CD4-positive, alpha-beta T cell treated with Interleukin-17A for 4 hours (primary cell): Measurements from ENCODE around the gene MAPK11.

Source experiments
- DNase-seq: peaks from one replicate; pipeline ENCODE4 v3.0.0-alpha.2; 2020; ENCODE audit warnings: mixed read lengths

The MAPK11 gene

DNA sequence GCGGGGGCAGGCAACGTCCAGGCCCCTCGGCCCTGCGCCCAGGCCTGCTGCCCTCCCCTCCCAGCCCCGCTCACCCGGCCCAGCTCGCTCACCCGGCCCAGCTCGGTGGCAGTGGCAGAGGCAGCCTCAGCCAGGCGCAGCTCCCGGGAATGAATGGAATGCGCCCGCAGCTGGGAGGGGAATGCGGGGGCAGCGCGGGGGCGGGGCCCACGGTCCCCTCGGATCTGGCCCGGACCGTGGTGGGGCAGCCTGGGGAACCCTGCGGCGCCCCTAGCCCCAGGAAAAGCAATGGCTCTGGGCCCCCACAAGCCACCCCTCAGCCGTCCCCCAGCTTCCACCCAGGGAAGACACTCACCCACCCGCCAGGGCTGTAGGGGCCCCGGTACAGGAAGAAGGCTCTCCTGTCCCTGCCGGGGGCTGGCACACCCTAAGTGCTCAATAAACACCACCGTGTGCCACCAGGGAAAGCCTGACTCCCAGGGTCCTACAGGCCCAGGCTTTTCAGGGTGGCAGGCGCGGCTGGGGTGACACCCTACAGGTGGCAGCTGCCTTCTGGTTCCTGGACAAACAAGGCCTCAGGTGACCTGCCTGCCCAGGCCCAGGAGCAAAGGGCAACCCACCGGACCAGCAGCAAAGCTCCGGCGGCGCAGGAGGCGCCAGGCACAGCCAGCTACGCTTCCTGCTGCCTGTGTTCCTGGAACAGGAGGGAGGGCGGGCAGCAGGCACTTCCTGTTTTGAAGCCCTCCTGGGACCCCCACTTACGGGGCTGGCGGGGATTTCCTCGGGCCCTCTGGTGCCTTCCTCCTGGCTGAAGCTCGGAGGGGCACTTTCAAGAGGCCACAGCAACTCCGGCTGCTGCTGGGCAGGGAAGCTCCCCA is 23.5 kb upstream of the MAPK11 start:
- DNase-seq: no peak

- no peak for DNase-seq
These were observed 22.7 kb upstream of the MAPK11 start for GRCh38 chr22:50292643-50293440.

DNA sequence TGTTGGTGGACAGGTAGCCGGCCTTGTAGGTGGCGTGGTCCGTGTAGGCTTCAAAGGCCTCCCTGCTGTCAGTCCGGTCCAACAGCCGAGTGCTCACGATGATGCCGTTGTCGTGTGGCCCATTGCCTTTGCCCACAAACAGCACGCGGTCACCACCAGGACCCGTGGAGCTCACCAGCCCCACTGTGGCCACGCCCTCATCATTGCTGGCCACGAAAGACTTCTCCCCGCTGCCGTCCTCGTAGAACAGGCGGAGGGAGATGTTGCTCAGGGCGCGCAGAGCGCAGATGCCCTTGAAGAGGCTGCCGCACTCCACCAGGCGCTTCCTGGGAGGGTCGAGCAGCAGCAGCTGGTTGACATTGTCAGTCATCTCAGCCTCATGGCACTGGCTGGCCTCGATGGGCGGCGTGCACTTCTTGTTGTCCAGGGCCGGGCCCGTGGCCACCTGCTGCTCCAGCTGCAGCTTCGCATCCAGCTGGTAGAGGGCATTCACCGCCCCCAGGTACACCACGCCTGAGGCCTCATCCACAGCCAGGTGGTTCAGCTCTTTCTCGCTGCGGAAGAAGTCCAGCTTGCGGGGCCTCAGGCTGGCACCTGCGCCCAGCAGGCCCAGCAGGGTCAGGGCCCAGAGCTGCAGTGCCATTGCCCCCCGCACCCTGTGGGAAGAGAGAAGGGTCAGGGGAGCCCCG is 19.9 kb upstream of the MAPK11 start:
- no peak for DNase-seq

DNA sequence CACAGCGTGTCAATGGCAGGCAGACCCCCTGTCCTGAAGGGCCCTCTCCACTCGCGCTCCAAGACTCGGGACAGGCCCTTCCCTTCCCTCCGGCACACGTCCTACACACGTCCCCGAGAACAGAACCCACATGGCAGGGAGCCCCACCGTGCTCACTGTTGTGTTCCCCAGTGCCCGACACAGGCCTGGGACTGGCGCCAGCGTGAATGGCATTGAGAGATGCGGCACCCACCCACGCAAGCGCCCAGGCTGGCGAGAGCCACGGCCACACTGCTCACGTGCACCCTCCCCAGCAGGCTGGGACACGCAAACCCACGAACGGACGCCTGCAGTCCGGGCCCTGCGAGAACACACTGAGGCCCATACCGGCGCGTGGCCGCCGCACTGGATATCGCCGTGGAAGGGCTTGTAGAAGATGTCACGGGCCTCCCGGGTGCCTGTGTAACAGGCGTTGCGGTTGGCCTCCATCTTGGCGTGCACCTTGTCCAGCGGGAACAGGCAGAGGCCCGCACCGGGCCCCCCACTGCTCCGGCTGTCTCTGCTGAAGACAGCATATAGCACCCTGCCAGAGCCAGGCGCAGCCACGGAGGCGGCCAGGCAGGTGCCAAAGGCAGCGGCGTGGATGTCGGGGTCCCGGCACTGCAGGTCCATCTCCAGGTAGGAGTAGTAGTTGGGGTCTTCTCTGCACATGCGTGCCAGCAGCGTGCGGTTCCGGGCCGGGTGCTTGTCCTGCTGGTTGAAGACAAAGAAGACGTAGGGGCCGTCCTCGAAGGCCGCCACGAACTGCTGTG is 19.2 kb upstream of the MAPK11 start:
- DNase-seq: no peak

DNA sequence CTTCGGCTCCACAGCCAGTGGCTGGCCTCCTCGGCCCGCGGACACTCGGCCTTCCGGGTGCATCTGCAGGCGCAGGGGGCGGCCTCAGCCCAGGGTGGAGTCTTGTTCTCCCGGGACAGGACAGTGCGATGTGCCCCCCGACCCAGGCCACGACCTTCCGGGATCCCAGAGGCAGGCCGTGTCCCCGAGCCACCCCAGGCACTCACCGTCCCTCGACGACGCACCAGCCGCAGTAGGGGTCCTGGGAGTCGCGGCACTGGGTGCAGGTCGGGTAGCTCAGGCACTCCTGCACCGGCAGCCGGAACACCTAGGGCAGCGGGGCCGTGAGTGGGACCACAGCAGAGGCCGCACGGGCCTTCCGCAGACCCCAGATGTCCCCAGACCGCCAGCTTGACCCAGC is 17.6 kb upstream of the MAPK11 start:
- DNase-seq: no peak

- DNase-seq: no peak
These were observed 16.6 kb upstream of the MAPK11 start for GRCh38 chr22:50286701-50287318.

DNA sequence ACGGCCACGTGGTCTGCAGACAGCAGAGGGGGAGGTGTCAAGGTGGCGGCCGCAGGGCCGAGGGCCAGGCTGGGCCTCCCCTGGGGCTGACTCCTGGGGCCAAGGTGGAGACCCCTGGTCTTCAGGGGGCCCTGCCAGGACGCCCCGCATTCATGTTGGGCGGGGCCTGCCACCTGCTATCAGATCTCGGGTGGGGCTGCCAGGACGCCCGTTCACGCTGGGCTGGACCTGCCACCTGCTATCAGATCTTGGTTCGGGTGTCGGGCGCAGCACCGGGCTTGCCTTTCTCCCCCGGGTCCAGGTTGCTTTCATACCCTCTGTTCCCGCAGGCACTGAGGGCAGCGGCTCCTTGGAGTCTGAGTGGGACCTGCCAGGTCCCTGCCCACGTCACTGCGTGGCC is 16.1 kb upstream of the MAPK11 start:
- DNase-seq: no peak

DNA sequence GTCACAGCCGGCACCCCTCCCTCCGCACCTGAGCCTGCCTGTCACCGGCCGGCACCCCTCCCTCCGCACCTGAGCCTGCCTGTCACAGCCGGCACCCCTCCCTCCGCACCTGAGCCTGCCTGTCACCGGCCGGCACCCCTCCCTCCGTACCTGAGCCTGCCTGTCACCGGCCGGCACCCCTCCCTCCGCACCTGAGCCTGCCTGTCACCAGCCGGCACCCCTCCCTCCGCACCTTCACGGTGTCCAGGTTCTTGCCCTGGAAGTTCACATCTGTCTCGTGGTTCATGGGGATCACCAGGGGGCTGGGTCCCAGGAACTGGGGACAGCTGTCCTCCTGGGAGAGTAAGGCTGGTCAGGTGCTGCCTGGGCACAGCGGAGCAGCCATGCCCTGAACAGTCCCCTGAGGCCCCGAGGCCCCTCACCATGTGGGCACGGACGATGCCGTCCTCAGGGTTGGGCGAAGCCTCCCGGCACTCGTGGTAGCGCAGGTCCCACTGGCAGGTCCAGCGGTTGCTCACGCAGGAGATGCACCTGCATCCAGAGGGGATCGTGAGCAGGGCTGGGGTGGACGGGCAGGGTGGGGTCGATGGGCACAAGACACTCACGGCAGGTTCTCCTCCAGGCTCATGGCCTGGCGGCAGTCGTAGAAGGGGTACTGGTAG is 15.5 kb upstream of the MAPK11 start:
- no peak for DNase-seq

DNA sequence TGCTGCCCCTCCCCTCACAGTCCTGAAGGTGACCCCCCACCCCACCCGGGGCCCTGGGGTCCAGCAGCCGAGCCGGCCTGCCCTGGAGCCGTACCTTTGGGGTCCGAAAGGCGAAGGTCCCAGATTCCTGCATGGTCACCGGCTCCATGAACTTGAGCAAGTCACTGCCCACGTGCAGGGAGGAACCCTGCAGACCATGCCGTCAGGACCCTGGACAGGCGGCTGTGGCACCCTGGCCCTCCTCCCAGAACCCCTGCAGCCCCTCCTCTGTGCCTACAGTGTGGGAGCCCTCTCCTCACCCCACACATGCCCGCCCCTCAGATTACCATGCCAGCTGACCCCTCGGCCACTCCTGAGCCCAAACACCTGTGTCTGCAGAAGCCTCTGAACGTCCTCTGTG is 14.3 kb upstream of the MAPK11 start:
- DNase-seq: no peak

GRCh38 chr22:50283821-50284220 is 13.6 kb upstream of the MAPK11 start:
- DNase-seq: no peak

- DNase-seq: no peak
These were observed 12.4 kb upstream of the MAPK11 start for GRCh38 chr22:50282361-50283155.

GRCh38 chr22:50281957-50282356 is 11.8 kb upstream of the MAPK11 start:
- no peak for DNase-seq

- no peak for DNase-seq
These were observed 11.2 kb upstream of the MAPK11 start for GRCh38 chr22:50281384-50281760.

DNA sequence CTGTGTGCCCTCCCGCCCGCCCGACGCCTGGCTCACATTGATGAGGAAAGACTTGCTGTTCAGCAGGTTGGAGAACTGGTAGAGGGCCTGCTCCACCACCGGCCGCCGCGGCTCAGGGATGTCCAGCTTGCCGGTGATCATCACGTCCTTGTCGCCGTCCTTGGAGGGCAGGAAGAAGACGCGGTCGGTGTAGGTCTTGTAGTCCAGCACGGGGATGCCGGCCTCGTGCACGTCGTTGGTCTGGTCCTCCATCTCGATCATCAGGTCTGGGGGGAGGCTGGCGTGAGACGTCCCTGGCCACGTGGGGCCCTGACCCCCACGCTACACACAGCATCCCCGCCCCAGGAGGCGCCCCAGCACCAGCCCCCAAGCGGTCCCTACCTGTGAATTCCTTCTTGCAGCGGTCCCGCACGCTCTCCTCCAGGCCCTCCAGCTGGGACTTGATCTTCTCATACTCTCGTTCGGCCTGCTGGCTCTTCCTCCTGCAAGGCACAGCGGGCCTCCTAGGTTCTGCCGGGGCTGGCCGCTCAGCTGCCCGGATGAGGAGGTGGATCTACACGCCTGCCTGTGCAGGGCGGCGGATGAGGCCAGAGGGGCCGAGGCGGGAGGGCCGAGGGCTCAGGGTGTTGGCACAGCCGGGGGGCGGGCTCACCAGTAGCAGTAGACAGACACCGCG is 10.7 kb upstream of the MAPK11 start:
- no peak for DNase-seq

- DNase-seq: no peak
These were observed 10.0 kb upstream of the MAPK11 start for GRCh38 chr22:50280022-50280707.

GRCh38 chr22:50278956-50279619 is 8.9 kb upstream of the MAPK11 start:
- DNase-seq: no peak

GRCh38 chr22:50278461-50278860 is 8.3 kb upstream of the MAPK11 start:
- DNase-seq: no peak

DNA sequence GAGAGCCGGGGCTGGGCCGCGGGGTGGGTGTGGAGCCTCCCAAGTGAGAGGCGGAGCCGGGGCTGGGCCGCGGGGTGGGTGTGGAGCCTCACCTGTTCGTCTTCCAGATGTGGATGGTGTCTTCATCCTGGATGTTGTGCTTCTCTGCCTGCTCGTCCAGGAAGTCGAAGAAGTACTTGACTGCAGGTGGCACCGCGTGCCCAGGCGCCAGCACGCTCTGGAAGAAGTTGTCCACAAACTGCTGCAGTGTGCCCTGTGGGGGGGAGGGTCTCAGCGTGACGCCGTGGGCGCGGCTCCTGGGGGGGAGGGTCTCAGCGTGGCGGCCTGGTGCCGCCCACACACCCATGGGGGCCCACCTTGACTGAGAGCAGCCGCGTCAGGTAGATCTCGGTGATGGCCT is 7.6 kb upstream of the MAPK11 start:
- DNase-seq: no peak

DNA sequence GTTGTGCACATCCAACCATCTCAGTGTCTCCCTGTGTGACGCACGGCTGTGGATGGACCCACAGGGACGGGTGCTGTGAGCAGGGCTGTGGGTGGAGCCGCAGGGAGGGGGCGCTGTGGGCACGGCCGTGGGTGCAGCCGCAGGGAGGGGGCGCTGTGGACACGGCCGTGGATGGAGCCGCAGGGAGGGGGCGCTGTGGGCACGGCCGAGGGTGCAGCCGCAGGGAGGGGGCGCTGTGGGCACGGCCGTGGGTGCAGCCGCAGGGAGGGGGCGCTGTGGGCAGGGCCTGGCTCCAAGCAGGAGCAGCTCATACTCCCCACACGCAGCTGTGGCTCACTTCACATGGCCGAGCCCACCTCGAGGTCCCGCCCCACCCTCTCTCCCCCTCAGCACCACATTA is 6.0 kb upstream of the MAPK11 start:
- DNase-seq: peak; percentile 63
